Astrocyte (in vitro differentiated cells and primary cell): Measurements from ENCODE around the gene PSME3IP1. TPM values are rescaled to one million over a fixed set of nuclear protein-coding genes. Genes with fewer than 3 reads are reported as not detected.

Experiments
- DNase-seq: peaks from one replicate; pipeline ENCODE4 v3.0.0-alpha.2; 2010; ENCODE audit warnings: low read depth
- FAIRE-seq: peaks from 2 replicates; lab custom pipeline; 2011; peaks lifted over from hg19 to GRCh38; lab: Jason Lieb, UNC
- H2AFZ ChIP-seq: 2 replicates; pipeline ENCODE4 v1.6.0; 2012; ENCODE audit warnings: low read depth, low read length, inconsistent platforms
- H3K27ac ChIP-seq: 2 replicates; pipeline ENCODE4 v1.5.1; 2011; ENCODE audit warnings: low read depth, low read length, inconsistent platforms
- H3K27me3 ChIP-seq: 2 replicates; pipeline ENCODE4 v1.6.0; 2011; ENCODE audit warnings: low read length, inconsistent platforms; ENCODE audit not compliant: insufficient read depth
- H3K36me3 ChIP-seq: 2 replicates; pipeline ENCODE4 v1.5.1; 2011; ENCODE audit warnings: low read length, inconsistent platforms; ENCODE audit not compliant: insufficient read depth
- H3K4me1 ChIP-seq: 2 replicates; pipeline ENCODE4 v1.5.1; 2011; ENCODE audit warnings: low read length, inconsistent platforms; ENCODE audit not compliant: insufficient read depth
- H3K4me2 ChIP-seq: 2 replicates; pipeline ENCODE4 v1.6.0; 2012; ENCODE audit warnings: low read length, inconsistent platforms
- H3K4me3 ChIP-seq: 2 replicates; pipeline ENCODE4 v1.5.1; 2011; ENCODE audit warnings: low read depth, mild to moderate bottlenecking, low read length, inconsistent platforms; ENCODE audit not compliant: insufficient read depth
- H3K79me2 ChIP-seq: 2 replicates; pipeline ENCODE4 v1.6.0; 2012; ENCODE audit warnings: mild to moderate bottlenecking, low read length, inconsistent platforms; ENCODE audit not compliant: insufficient read depth
- H3K9ac ChIP-seq: 2 replicates; pipeline ENCODE4 v1.6.0; 2012; ENCODE audit warnings: mild to moderate bottlenecking, low read length, inconsistent platforms
- H3K9me3 ChIP-seq: 2 replicates; pipeline ENCODE4 v1.5.1; 2012; ENCODE audit warnings: low read depth, mild to moderate bottlenecking, low read length, inconsistent platforms; ENCODE audit not compliant: insufficient read depth
- H4K20me1 ChIP-seq: 2 replicates; pipeline ENCODE4 v1.6.0; 2012; ENCODE audit warnings: low read length, inconsistent platforms; ENCODE audit not compliant: insufficient read depth
- H3K27ac Mint-ChIP-seq: one replicate; pipeline ENCODE4 v1.8.0; 2021; ENCODE audit warnings: mild to moderate bottlenecking, mixed read lengths; ENCODE audit not compliant: unreplicated experiment
- H3K27me3 Mint-ChIP-seq: one replicate; pipeline ENCODE4 v1.8.0; 2021; ENCODE audit warnings: low read depth, mixed read lengths; ENCODE audit not compliant: unreplicated experiment
- H3K36me3 Mint-ChIP-seq: one replicate; pipeline ENCODE4 v1.8.0; 2021; ENCODE audit warnings: low read depth, mixed read lengths; ENCODE audit not compliant: unreplicated experiment
- H3K4me1 Mint-ChIP-seq: one replicate; pipeline ENCODE4 v1.8.0; 2021; ENCODE audit warnings: low read depth, mixed read lengths; ENCODE audit not compliant: unreplicated experiment
- H3K4me3 Mint-ChIP-seq: one replicate; pipeline ENCODE4 v1.8.0; 2021; ENCODE audit warnings: mild to moderate bottlenecking, moderate library complexity, mixed read lengths; ENCODE audit not compliant: unreplicated experiment
- H3K9me3 Mint-ChIP-seq: one replicate; pipeline ENCODE4 v1.8.0; 2021; ENCODE audit warnings: mild to moderate bottlenecking, mixed read lengths; ENCODE audit not compliant: unreplicated experiment
- CTCF ChIP-seq: IDR thresholded peaks from 2 replicates; pipeline ENCODE4 v1.5.1; 2011; ENCODE audit warnings: low read depth, mild to moderate bottlenecking, inconsistent platforms, low read length, moderate library complexity; ENCODE audit not compliant: insufficient read depth
- EZH2 ChIP-seq: IDR thresholded peaks from 2 replicates; pipeline ENCODE4 v1.6.1; 2012; ENCODE audit warnings: mild to moderate bottlenecking, low read length, inconsistent platforms; ENCODE audit not compliant: insufficient read depth
- total RNA-seq: library from RNA; stranded (reverse); gene quantifications from 2 replicates; pipeline ENCODE4 v1.2.1, GENCODE V29; 2021

Gene PSME3IP1
- total RNA-seq, 1 donor from 2014 or later: 78.8 TPM

- Histone ChIP-seq H3K36me3 (peaks cover 2% of the 10 kb centered on the region), H3K27me3 (no peaks in the 10 kb centered on the region), H4K20me1 (no peaks in the 10 kb centered on the region), H3K4me1 (no peaks in the 10 kb centered on the region), H3K79me2 (no peaks in the 10 kb centered on the region), H3K27ac (no peak overlapping the region), H3K4me3 (no peak overlapping the region), H3K9ac (no peak overlapping the region), H3K9me3 (no peaks in the 10 kb centered on the region), H3K4me2 (no peak overlapping the region), H2AFZ (no peak overlapping the region)
- Mint-ChIP-seq H3K4me3 (no peak overlapping the region), H3K36me3 (peaks cover 15% of the 10 kb centered on the region), H3K27me3 (peaks cover 2% of the 10 kb centered on the region), H3K4me1 (peaks cover 4% of the 10 kb centered on the region), H3K9me3 (no peaks in the 10 kb centered on the region), H3K27ac (peak overlapping the region; percentile 13)
- no peak for FAIRE-seq
- no peak for DNase-seq
- TF ChIP-seq EZH2 (no peak), CTCF (no peak)
Observed at GRCh38 chr16:57126411-57126810, 59.4 kb downstream of the PSME3IP1 start.

DNA sequence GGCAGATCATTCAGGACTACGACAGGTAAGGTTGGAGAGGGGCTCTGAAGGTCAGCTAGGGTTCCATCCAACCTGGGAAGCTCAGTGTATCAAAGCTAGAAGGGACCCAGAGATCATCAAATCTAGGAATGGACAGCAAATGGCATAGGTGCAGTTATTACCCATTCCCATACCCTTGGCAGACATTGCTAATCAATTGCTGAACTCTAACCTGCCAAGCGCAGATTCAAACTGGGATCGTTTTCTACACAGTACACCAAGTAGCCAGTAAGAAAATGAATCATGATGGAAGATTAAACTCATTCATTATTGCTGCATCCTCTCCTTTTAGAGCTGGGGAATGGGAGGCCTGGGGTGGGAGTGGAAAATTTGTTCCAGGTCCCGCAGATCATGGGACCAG is 59.9 kb downstream of the PSME3IP1 start:
- H3K4me1 ChIP-seq: no peaks in the 10 kb centered on the region
- Mint-ChIP-seq H3K9me3 (no peaks in the 10 kb centered on the region), H3K36me3 (peaks cover 17% of the 10 kb centered on the region), H3K27ac (no peak overlapping the region), H3K27me3 (peaks cover 2% of the 10 kb centered on the region), H3K4me1 (peaks cover 4% of the 10 kb centered on the region), H3K4me3 (no peak overlapping the region)
- no peaks in the 10 kb centered on the region for H3K79me2 ChIP-seq
- peaks cover 2% of the 10 kb centered on the region for H3K36me3 ChIP-seq
- H3K27me3 ChIP-seq: no peaks in the 10 kb centered on the region
- no peaks in the 10 kb centered on the region for H3K9me3 ChIP-seq
- no peak overlapping the region for H3K27ac ChIP-seq
- no peak overlapping the region for H3K4me2 ChIP-seq
- H3K9ac ChIP-seq: no peak overlapping the region
- no peak overlapping the region for H2AFZ ChIP-seq
- FAIRE-seq (no peak), DNase-seq (no peak)
- no peaks in the 10 kb centered on the region for H4K20me1 ChIP-seq
- TF ChIP-seq EZH2 (no peak), CTCF (no peak)
- H3K4me3 ChIP-seq: no peak overlapping the region

DNA sequence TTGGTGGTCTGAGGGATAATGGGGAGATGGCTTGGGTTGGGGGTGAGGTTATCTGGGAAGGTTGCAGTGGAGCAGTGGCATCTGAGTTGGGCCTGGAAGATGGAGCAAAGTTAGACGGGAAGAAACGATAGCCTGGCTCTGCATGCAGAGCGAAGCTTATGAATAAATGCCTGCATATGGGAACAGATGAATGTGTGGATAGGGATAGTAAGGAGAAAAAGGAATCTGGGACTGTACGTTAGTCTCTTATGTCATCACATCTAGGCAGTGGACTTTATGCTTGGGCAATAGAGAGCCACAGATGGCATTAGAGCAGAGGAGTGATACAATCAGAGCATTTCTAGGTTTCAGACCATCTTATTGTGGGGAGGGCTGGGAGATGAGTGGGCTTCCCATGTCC is 60.5 kb downstream of the PSME3IP1 start:
- TF ChIP-seq EZH2 (no peak), CTCF (no peak)
- Histone ChIP-seq H4K20me1 (no peaks in the 10 kb centered on the region), H3K79me2 (no peaks in the 10 kb centered on the region), H3K4me1 (no peaks in the 10 kb centered on the region), H3K9me3 (no peaks in the 10 kb centered on the region), H3K9ac (no peak overlapping the region), H3K36me3 (peaks cover 2% of the 10 kb centered on the region), H3K27ac (no peak overlapping the region), H3K27me3 (no peaks in the 10 kb centered on the region), H3K4me3 (no peak overlapping the region), H3K4me2 (no peak overlapping the region), H2AFZ (no peak overlapping the region)
- H3K27me3 Mint-ChIP-seq: peaks cover 2% of the 10 kb centered on the region
- H3K27ac Mint-ChIP-seq: no peak overlapping the region
- peaks cover 19% of the 10 kb centered on the region for H3K36me3 Mint-ChIP-seq
- DNase-seq (no peak), FAIRE-seq (no peak)
- H3K9me3 Mint-ChIP-seq: no peaks in the 10 kb centered on the region
- H3K4me1 Mint-ChIP-seq: peaks cover 4% of the 10 kb centered on the region
- no peak overlapping the region for H3K4me3 Mint-ChIP-seq
